ENCODE data around the gene TRERF1.

- no peak for TF ChIP-seq CTCF (conservative IDR thresholded peaks at IDR 0.05)
- TF ChIP-seq EZH2 (IDR thresholded peaks at IDR 0.05; ENCODE audit: low read depth) = no peak
Observed at GRCh38 chr6:42443312-42444060, 8.2 kb downstream of the TRERF1 start.
